Stimulated activated CD4-positive, alpha-beta T cell treated with anti-CD3 and anti-CD28 coated beads, Interleukin-1b, Interleukin-23, amount 100 ng/mL, for 48 hours (primary cell): Measurements from ENCODE around the gene THAP7.
"Not testable (repeated sequence)": the region's sequence is repeated elsewhere in the genome, so short reads cannot be mapped to it uniquely, and the experiment has no call there.

Experiments
- DNase-seq: peaks from one replicate; pipeline ENCODE4 v3.0.0-alpha.2; 2020

Gene THAP7

DNA sequence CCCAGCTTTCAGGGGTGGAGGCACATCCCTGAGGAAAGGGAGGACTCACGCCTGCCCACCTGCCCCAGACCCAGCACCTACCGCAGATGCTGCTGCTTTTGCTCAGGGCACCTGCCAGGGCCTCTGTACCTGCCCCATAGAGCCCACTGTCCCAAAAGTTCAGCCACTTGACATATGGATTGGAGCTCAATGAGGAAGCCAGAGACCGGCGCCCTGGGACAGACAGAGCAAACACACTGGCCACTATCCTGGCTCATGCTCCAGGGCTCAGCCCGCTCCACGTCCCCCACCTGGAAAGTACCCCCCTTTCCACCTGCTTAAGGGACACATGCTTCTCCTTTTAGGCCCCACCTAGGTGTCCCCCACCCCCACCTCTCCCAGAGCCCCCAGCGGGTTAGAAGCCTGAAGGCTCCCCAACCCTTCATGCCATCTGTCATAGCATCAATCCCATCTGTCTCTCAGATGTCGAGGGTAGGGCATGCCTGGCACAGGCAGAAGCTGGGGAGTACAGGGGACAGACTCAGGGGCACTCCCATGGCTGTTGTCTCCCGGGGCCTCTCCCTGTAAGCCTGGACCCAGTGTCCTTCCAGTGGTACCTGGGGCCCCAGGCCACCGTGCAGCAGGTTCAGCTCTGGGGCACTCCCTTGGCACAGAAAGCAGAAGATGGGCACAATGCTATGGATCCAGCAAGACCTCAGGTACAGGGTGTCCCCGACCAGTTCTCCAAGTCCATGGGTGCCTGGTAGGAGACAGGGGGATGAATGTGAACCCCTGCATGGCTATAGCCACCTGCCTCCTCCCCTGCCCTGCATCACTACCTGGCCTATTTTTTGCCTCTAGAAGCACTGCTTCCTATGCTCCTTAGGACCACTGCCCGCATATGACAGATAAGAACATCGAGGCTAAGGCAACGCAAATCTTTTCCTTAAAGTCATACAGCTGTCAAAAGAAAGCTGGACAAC, 10.8 kb upstream of the THAP7 start:
- DNase-seq = no peak

DNA sequence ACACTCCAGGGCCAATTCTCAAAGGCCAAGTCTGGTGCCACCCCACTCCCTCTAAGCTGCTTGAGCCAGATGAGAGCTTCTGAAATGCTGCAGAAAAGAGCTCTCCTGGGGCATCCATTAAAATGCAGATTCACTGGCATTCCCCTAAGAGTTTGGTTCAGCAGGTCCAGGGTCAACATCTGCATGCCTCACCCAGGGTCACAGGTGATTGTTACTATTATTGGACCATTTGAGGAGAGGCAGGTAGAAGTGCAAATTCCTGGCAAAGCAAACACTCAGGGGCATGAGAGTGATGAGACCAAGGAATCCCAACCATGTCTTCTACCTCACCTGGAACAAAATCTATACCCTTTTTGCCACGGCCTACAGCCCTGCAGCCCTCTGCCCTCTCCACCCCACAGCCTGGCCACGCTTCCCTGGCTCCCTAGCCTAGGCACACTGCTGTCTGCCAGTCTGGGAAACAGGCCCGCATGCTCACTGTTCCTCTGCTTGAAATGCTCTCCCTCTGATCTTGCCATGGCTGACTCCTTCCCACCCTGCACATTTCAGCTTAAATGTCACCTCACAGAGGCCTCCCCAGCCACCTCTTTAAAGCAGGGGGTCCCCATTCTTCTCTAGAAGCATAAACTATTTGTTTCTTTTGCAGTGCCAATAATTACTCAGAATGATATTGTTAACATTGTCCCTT, 8.7 kb upstream of the THAP7 start:
- no peak for DNase-seq

DNA sequence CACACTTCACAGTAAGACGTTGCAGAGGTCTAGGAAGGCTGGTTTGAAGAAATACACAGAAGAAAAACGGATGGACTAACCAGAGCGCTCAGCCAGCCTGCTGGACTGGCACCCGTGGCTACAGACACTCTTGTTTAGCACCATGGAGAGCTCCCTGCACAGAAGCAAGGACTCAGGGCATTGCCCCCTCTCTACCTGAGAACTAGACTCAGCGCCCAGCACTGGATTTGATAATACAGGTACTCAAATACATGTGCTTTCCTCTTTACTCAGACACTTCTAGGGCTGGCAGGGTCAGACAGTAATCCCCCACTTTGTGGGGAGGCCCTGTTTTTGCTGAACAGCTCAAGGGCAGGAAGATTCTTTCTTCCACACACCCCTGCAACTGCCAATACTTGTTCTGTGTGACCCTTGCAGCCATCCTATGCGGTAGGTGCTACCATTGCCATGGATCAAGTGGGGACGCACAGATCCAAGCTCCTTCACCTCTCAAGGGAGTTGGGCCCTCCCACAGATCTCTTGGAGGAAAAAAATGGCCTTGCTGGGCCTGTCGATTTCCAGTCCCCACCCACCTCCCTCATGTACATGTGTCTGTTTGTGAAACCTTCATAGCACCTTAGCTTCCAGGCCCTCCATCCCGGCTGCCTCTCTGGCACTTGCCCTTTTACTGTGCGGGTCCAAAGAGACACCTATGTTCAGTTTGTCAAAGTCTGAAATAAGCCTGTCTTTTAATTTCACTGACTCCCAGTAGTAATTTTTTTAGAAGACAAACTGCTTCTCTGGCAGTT, 7.9 kb upstream of the THAP7 start:
- DNase-seq = no peak

DNA sequence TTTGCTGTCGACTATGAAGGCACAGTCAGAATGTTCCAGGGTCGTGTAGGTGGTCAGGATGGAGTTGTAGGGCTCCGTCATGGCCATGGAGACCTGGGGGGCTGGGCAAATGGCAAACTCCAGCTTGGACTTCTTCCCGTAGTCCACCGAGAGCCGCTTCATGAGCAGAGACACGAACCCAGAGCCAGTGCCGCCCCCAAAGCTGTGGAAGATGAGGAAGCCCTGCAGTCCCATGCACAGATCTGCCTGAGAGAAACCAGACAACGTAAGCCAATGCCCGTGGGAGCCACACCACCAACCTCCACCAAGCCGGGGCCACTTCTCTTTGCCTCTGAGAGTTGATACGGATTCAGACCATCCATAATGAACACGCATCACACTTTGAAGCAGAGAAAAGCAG, 7.3 kb upstream of the THAP7 start:
- not testable (repeated sequence) for DNase-seq

- DNase-seq = no peak
These were observed 1.9 kb upstream of the THAP7 start for GRCh38 chr22:21003782-21004181.

GRCh38 chr22:21000987-21001600, 824 bp downstream of the THAP7 start:
- DNase-seq = no peak

GRCh38 chr22:21000207-21000986, 1.5 kb downstream of the THAP7 start:
- DNase-seq = no peak

DNA sequence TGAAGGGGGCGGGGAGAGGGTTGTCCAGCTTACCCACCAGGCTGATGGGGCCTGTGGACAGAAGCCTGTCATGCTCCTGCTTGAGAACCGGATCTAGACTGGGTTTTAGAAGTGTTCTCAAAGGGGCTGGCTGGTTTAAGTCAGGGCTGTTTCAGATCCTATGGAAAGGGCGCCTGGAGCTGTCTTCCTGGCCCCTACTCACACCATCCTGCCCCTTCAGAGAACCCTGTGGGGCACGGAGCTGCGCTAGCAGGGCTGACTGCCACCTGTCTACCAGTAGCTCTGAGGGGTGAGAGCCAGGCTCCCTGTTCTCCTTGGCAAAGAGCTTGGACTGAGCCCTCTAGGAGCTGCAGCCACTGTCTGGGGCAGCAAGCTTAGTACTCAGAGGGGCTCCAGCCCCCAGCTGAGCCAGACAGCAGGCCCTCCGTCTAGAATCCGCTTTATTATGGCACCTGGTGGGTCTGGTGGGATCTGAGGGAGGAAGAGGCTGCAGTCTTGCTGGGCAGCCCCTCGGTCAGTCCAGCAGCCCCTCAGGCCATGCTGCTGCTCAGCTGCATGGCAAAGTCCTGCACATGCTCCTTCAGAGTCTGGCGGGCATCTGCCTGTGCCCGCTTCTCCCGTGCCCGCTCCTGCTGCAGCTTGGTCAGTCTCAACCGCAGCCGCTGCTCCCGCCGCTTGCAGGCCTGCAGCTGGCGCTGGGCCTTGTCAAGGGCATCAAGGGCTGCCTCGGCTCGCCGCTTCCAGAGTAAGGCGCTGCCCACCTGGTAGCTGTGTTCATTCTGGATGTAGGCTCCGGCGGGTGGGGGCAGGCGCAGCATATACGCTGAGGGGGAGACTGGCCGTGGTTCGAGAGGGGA, 2.3 kb downstream of the THAP7 start:
- no peak for DNase-seq

DNA sequence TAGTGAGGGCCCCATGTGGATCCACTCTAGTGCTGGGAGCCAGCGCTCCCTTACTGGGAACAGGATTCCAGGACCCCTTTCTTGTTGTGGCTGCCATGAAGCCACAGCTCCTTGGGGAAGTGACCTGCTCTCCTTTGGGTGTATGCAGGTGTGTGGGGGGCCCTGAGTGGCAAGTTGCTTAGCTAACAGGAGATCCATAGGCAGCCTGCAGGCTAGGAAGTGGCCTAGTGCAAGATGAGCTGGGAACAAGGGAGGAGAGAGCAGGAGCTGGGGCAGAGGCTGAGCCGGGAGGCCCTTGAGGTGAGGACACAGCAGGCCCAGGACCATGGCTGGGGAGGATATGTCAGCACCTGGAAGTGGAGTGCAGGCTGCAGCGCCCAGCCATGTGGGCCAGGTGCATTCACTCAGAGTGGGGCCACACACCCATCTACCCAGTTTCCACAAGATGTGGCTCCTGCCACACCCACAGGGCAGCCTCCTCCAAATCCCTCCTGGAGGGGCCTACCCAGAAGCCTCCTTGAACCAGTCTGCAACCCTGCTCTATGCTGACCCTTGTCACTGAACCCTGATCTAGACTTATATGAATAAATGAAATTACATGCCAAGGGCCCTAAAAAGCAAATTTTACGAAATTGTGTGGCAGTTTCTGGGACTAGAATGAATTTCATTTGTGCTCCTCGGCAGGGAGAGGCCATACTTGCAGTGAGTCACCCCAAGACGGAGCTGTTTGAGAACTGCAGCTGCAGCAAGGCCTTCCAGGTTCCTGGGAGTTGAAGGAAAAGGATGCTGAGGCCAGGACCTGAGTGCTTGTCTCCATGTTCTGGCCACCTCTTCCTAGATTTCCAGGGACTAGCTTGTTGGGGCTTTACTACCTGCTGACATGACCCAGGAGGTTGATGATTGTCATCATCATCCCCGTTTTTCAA, 3.2 kb downstream of the THAP7 start:
- DNase-seq = no peak

GRCh38 chr22:20997536-20998257, 4.2 kb downstream of the THAP7 start:
- no peak for DNase-seq

GRCh38 chr22:20996598-20997535, 5.1 kb downstream of the THAP7 start:
- DNase-seq = no peak

- no peak for DNase-seq
These were observed 5.9 kb downstream of the THAP7 start for GRCh38 chr22:20996031-20996410.

GRCh38 chr22:20995329-20996030, 6.4 kb downstream of the THAP7 start:
- no peak for DNase-seq

DNA sequence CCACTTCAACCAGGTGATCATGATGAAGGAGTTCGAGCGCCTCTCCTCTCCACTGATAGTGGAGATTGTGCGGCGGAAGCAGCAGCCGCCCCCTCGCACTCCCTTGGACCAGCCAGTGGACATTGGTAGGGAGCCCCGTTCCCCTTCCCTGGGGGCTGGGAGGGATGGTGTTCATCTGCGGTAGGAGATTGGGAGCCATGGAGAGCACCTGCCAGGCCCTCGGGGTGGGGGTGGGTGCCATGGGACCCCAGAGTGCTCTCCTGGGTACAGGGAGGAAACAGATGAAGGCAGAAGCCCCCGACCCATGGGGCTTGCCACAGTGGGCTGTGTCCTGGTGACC, 7.0 kb downstream of the THAP7 start:
- no peak for DNase-seq

DNA sequence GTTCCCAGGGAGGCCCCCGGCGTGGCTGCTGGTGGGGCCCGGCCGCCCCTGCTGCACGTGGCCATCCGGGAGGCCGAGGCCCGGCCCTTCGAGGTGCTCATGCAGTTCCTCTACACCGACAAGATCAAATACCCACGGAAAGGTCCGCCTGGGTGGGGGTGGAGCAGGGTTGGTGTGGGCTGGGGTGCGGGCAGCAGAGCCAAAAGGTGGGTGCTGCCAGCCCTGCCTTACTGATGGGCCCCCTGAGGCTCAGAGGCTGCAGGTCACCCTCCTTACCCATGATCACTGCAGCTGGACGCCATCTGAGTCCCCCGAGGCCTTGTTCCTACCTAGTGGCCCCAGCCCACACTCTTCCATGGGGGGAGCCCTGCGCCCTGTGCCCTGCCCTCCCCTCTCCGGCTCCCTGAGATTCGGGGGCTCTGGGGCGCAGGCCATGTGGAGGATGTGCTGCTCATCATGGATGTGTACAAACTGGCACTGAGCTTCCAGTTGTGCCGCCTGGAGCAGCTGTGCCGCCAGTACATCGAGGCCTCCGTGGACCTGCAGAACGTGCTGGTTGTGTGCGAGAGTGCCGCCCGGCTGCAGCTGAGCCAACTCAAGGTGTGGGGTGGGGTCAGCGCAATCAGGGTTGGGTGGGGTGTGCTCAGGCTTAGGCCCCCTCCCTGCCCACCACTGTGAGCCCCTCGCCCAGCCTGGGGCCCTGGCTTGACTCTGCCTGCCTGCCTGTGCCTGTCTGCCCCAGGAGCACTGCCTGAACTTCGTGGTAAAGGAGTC, 7.6 kb downstream of the THAP7 start:
- DNase-seq = no peak

DNA sequence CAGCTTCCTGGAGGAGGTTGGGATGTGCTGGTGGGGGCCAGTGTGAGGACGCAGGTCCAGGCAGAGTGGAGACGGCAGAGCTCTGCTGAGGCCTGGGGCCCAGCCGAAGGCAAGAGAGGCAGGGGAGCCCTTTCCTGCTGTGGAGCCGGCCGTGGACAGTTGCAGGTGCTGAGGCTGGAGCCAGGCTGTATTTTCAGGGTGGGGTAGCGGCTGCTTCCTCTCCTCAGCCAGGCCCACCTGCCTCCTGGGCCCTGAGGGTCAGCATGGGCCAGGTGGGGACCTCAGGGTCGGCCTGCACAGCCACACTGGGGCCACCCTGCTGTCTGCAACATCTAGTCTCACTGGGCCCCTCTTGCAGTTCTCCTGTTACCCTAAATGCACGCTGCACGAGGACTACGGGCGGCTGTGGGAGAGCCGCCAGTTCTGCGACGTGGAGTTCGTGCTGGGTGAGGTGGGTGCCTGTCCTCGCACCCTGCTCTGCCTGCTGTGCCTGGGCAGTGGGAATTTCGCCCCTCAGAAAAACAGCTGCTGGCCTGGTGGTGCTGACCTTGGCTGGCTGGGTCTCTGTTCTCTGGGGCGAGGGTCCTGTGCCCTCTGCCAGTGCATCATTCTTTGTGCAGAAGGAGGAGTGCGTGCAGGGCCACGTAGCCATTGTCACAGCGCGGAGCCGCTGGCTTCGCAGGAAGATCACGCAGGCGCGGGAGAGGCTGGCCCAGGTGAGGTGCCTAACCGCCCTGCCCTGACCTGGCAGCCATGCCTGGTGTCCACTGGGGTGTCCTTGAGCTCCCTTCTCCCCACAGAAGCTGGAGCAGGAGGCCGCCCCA, 8.4 kb downstream of the THAP7 start:
- DNase-seq = no peak
